Measurements from ENCODE around the gene PCGF6.
"Not testable (repeated sequence)": the region's sequence is repeated elsewhere in the genome, so short reads cannot be mapped to it uniquely, and the experiment has no call there.

PCGF6 gene, protein sequence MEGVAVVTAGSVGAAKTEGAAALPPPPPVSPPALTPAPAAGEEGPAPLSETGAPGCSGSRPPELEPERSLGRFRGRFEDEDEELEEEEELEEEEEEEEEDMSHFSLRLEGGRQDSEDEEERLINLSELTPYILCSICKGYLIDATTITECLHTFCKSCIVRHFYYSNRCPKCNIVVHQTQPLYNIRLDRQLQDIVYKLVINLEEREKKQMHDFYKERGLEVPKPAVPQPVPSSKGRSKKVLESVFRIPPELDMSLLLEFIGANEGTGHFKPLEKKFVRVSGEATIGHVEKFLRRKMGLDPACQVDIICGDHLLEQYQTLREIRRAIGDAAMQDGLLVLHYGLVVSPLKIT

GRCh38 chr10:103350517-103351260 is at the start of gene PCGF6:
PCGF6 (minus strand) TSS chr10:103351140; CDS start chr10:103351066, 74 bp downstream.
- TF ChIP-seq POLR2A (IDR thresholded peaks at IDR 0.05; ENCODE audit: low read depth, low read length), result peak; percentile 85
- FAIRE-seq (no peak), DNase-seq (ENCODE audit: insufficient read length, low spot score) (peak; percentile 60)

- TF ChIP-seq POLR2A (IDR thresholded peaks at IDR 0.05; ENCODE audit: low read depth, low read length), result no peak
- DNase-seq (ENCODE audit: insufficient read length, low spot score), result no peak
- no peak for FAIRE-seq
Measured at GRCh38 chr10:103397191-103397825, 46.4 kb upstream of the PCGF6 start.

- FAIRE-seq (no peak), DNase-seq (ENCODE audit: insufficient read length, low spot score) (no peak)
- TF ChIP-seq POLR2A (IDR thresholded peaks at IDR 0.05; ENCODE audit: low read depth, low read length), result no peak
Measured at GRCh38 chr10:103396789-103397087, 45.8 kb upstream of the PCGF6 start.

DNA sequence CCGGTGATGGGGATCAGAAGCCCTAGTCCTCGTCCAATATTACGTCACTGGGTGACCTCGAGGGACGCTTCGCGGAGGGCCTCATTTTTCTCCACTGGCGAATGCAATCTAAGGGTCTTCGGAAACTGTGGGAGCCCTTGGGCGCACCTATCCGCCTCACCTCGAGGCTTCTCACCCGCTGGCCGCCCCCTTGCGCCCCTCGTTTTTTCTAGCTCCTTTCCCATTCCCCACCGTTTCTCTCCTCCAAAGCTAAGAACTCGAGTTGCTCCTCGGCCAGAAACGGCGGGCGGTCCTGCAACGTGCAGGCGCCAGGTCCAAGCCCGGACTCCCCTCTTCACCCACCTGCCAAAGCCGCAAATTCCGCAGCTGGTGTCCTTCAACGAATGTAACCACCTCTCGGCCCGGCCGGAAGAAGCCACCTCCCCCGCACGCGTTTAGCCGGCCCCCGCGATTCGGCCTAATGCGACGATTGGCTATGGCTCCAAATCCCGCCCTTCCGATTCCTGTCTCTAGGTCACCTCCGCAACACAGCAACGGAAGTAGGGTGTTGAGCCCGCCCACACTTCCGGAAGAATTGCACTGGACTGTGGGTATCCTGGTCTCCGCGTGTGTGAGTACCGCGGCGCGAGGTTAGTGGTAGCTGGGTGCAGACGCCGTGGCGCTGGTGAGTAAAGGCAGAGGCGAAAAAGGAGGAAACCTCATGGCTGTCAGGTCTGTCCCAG is 45.3 kb upstream of the PCGF6 start, which contains the start of the genes ATP5MK and PDCD11:
Gene ATP5MK (minus strand): TSS at position 409 of the 722 bp plus-strand sequence. CDS start 4,018 bp downstream, outside the sequence.
Gene PDCD11 (plus strand): TSS at position 560 of the 722 bp plus-strand sequence. CDS start 1,801 bp downstream, outside the sequence.
- DNase-seq (ENCODE audit: insufficient read length, low spot score), result peak; percentile 93
- peak; percentile 92 for FAIRE-seq
- TF ChIP-seq POLR2A (IDR thresholded peaks at IDR 0.05; ENCODE audit: low read depth, low read length), result peak; percentile 94

DNA sequence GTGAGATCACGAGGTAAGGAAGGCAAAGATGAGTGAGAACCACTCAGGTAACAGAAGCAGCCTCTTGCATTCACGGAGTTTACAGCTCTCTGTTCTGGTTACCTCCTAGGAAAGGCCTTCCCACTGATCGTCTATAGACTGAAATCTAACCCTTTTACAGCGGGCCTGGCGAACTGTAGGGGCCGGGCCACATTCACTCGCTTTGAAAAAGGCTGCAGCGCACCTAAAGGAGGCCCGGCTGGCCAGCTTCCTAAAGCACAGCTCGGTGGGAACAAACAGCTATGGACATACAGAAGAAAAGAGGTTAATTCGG is 44.8 kb upstream of the PCGF6 start:
- FAIRE-seq (no peak), DNase-seq (ENCODE audit: insufficient read length, low spot score) (peak; percentile 12)

DNA sequence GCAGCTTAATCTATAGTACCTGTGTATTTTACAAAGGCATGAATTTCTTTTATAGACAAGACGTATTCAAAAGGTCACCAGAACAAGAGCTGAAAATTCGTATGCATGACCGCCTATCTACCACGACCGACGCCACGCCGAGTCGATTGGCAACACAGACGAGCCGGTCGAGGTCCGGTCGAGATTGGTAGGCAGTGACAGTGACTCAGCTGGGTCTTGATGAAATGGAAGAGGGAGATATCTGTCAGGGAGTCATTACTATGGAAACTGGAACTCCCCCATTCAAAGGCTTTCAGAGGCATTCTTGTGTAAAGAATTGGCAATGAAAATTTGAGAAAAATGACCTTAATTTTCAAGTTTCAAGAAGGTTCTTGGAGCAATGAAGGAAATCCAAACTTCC is 43.2 kb upstream of the PCGF6 start:
- no peak for DNase-seq (ENCODE audit: insufficient read length, low spot score)
- no peak for TF ChIP-seq POLR2A (IDR thresholded peaks at IDR 0.05; ENCODE audit: low read depth, low read length)
- FAIRE-seq, result no peak

More for the DNA sequence above, 44.8 kb upstream of the PCGF6 start:
- TF ChIP-seq POLR2A (IDR thresholded peaks at IDR 0.05; ENCODE audit: low read depth, low read length), result no peak

DNA sequence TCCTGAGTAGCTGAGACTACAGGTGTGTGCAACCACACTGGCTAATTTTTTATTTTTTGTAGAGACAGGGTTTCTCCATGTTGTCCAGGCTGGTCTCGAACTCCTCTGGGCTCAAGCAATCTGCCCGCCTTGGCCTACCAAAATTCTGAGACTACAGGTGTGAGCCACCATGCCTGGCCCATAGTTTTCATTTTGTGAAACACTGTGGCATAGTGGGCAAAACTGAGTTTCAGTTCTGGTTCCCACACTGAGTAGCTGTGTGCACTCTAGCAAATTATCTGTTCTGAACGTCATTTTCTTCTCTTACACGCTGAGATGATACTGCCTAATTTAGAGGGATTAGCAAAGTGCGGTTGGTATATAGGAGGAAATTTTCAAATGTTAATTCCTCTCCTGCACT is 31.8 kb upstream of the PCGF6 start:
- DNase-seq (ENCODE audit: insufficient read length, low spot score), result no peak
- FAIRE-seq, result no peak
- TF ChIP-seq POLR2A (IDR thresholded peaks at IDR 0.05; ENCODE audit: low read depth, low read length), result no peak

DNA sequence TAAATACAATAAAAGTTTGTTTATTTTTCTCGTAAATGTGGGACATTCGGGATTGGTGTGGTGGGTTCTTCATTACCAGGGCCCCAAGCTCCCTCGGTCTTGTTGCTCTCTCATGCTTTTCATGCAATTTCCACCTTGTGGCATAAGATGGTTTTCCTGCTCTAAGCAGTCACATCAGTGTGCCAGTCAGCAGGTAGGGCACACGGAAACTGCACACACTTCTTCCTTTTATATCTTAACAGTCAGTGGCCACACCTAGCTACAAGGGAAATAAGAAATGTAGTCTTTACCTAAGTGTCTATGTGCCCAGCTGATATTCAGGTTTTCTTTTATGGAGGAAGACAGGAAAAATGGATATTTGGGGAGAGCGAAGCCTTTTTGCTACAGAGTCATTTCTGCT is 23.3 kb upstream of the PCGF6 start:
- no peak for TF ChIP-seq POLR2A (IDR thresholded peaks at IDR 0.05; ENCODE audit: low read depth, low read length)
- FAIRE-seq (no peak), DNase-seq (ENCODE audit: insufficient read length, low spot score) (no peak)

DNA sequence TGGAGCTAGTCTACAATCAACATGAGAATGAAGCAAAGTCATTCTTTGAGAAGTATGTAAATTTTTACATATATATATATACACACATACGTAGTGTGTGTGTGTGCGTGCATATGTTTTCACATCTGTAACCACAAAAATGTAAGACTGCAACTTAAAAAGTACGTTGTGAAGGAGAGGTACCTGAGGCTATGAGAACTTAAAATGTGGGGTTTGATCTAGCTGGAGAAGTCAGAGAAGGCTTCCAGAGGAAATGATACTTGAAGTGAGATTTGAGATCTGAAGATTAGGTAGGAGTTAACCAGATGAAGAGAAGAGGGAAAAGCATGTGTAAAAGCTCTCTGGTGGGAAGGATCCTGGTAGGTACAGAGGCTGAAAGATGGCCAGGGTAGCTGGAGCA is 22.6 kb upstream of the PCGF6 start:
- DNase-seq (ENCODE audit: insufficient read length, low spot score) (no peak), FAIRE-seq (no peak)
- no peak for TF ChIP-seq POLR2A (IDR thresholded peaks at IDR 0.05; ENCODE audit: low read depth, low read length)

DNA sequence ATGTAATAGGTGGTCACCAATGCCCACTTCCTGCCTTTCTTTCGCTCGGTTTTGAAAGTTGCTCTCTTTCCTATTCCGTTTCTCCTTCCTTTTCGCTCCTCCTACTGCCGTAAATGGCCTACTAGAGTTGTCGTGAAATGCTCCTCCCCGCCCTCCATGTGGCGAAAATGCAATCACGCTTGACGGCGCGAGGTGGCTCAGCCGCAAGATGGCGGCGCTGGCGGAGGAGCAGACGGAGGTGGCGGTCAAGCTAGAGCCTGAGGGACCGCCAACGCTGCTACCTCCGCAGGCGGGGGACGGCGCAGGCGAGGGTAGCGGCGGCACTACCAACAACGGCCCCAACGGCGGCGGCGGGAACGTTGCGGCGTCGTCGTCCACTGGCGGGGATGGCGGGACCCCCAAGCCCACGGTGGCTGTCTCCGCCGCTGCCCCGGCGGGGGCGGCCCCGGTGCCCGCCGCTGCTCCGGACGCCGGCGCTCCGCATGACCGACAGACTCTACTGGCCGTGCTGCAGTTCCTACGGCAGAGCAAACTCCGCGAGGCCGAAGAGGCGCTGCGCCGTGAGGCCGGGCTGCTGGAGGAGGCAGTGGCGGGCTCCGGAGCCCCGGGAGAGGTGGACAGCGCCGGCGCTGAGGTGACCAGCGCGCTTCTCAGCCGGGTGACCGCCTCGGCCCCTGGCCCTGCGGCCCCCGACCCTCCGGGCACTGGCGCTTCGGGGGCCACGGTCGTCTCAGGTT is 17.0 kb upstream of the PCGF6 start, which contains the start of gene TAF5:
Gene TAF5 (plus strand): TSS at position 195 of the 737 bp plus-strand sequence. CDS start 14 bp downstream, at position 209.
- DNase-seq (ENCODE audit: insufficient read length, low spot score) (peak; percentile 65), FAIRE-seq (peak; percentile 83)
- TF ChIP-seq POLR2A (IDR thresholded peaks at IDR 0.05; ENCODE audit: low read depth, low read length), result peak; percentile 99

- FAIRE-seq (no peak), DNase-seq (ENCODE audit: insufficient read length, low spot score) (no peak)
- no peak for TF ChIP-seq POLR2A (IDR thresholded peaks at IDR 0.05; ENCODE audit: low read depth, low read length)
Measured at GRCh38 chr10:103367379-103367781, 16.4 kb upstream of the PCGF6 start.

DNA sequence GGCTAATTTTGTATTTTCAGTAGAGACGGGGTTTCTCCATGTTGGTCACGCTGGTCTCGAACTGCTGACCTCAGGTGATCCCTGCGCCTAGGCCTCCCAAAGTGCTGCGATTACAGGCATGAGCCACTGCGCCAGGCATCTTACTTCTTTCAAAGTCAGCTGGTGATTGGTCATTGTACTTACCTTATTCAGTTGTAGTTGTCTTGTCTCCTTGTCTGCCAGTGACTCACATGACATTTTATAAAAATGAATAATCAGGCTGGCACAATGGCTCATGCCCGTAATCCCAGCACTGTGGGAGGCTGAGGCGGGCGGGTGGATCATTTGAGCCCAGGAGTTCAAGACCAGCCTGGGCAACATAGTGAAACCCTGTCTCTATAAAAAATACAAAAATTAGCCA is 9.9 kb upstream of the PCGF6 start:
- peak; percentile 23 for FAIRE-seq

DNA sequence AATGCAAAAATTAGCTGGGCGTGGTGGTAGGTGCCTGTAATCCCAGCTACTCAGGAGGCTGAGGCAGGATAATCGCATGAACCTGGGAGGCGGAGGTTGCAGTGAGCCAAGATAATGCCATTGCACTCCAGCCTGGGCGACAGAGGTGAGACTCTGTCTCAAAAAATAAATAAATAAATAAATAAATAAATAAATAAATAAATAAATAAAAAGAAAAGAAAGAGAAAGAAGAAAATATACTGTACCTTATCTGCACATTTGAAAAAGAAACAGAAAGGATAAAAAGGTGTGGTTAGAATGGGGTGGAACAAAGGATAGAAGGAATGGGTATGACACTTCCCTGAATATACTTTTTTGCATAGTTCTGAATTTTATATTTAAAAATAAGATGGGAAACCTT is 8.6 kb upstream of the PCGF6 start:
- not testable (repeated sequence) for FAIRE-seq; DNase-seq (ENCODE audit: insufficient read length, low spot score)

More for the DNA sequence above, 9.9 kb upstream of the PCGF6 start:
- peak; percentile 72 for DNase-seq (ENCODE audit: insufficient read length, low spot score)
